GM10266 (cell line): ENCODE data around the gene GMCL2.

ENCODE experiments used
- DNase-seq: peaks from one replicate; pipeline ENCODE4 v3.0.0; 2012; ENCODE audit errors: extremely low spot score
- TF ChIP-seq, protein P1 (sequence below): IDR thresholded peaks from 2 replicates; pipeline ENCODE4 v1.5.1; 2012; ENCODE audit warnings: mild to moderate bottlenecking, low read depth; ENCODE audit not compliant: control insufficient read depth, insufficient read depth; ENCODE audit errors: missing control alignments

Gene GMCL2

DNA sequence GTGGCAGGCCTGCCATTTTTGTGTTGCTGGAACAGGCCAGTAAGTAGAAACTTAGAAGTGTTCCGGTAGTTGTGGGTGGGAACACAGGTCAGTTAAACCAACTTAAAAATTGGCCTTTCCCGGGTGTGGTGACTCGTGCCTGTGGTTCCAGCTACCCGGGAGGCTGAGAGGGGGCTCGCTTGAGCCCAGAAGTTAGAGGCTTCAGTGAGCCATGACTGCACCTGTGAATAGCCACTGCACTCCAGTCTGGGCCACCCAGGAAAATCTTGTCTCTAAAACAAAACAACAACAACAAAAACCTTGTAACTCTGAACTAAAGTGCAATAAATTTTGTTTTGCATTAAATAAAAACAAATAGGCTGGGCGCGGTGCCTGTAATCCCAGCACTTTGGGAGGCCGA lies 32.1 kb downstream of the GMCL2 start:
- TF ChIP-seq, protein P1, sequence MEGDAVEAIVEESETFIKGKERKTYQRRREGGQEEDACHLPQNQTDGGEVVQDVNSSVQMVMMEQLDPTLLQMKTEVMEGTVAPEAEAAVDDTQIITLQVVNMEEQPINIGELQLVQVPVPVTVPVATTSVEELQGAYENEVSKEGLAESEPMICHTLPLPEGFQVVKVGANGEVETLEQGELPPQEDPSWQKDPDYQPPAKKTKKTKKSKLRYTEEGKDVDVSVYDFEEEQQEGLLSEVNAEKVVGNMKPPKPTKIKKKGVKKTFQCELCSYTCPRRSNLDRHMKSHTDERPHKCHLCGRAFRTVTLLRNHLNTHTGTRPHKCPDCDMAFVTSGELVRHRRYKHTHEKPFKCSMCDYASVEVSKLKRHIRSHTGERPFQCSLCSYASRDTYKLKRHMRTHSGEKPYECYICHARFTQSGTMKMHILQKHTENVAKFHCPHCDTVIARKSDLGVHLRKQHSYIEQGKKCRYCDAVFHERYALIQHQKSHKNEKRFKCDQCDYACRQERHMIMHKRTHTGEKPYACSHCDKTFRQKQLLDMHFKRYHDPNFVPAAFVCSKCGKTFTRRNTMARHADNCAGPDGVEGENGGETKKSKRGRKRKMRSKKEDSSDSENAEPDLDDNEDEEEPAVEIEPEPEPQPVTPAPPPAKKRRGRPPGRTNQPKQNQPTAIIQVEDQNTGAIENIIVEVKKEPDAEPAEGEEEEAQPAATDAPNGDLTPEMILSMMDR, result no peak
- DNase-seq, result no peak

DNA sequence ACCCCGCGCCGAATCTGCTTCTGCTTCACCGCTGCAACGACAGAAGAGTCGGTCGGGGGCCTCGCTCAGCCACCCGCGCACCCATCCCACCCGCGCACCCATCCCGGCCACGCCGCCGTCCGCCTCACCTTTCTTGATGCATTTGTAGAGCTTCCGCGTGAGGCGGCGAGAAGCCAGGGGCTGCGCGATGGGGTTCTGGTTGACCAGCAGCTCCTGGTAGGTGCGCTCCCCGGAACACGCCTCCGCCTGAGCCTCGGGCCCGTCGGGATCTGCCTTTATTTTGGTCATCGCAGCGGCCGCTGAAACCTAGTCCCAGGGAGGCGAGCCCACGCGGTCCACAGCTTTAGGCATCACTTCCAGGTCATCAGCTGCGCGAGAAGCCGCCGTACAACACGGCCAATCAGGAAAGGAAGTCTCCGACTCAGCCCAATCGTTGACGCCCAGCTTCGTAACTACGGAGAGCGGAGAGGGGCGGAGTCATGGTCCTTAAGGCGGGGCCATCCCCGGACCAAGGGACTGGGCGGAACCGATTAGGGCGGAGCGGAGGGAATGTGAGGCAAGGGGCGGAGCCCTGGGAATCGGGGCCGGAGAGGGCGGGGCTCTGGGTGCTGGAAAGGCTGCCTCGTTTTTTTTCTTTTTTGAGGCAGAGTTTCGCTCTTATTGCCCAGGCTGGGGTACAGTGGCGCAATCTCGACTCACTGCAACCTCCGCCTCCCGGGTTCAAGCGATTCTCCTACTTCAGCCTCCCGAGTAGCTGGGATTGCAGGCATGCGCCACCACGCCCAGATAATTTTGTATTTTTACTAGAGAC lies 33.4 kb downstream of the GMCL2 start, which contains the start of gene NHP2:
Gene NHP2 (minus strand): TSS at position 356 of the 811 bp plus-strand sequence. CDS start 68 bp downstream, at position 288.
- TF ChIP-seq, protein P1, result no peak
- DNase-seq, result peak; percentile 97

DNA sequence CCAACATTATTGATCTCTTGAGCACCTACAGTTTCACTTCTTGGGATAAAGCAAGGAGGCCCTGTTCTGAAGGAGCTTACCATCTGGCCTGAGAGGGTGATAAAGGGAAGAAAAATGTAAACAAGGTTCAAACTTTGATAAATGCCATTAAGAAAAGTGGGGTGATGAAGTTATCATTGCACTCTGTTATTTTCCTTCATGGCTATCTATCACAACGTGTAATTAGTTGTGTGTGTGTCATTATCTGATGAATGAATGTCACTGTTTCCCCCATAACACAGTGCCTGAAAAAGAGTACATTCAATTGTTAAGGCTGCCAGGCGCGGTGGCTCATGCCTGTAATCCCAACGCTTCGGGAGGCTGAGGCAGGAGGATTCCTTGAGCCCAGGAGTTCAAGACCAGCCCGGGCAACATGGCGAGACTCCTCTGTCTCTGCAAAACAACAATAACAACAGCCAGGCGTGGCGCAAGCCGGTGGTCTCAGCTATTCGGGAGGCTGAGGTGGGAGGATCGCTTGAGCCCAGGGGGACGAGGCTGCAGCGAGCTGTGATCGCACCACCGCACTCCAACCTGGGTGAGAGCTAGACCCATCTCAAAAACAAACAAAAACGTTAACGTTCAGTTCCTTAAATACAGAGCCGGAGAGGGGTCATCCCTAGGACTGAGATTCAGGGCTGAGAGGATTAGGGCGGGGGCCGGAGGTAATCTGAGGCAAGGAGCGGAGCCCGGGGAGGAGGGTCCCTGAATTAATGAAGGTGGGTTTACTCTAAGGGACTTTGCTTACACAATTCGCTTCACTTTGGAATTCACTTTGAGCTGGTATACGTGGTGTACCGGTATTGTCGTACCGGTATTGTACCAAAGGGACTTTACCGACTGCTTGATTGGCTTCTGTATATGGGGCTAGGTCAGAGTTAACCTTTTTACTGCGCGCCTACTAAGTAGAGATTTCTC lies 34.4 kb downstream of the GMCL2 start:
- DNase-seq, result no peak
- TF ChIP-seq, protein P1, result no peak

DNA sequence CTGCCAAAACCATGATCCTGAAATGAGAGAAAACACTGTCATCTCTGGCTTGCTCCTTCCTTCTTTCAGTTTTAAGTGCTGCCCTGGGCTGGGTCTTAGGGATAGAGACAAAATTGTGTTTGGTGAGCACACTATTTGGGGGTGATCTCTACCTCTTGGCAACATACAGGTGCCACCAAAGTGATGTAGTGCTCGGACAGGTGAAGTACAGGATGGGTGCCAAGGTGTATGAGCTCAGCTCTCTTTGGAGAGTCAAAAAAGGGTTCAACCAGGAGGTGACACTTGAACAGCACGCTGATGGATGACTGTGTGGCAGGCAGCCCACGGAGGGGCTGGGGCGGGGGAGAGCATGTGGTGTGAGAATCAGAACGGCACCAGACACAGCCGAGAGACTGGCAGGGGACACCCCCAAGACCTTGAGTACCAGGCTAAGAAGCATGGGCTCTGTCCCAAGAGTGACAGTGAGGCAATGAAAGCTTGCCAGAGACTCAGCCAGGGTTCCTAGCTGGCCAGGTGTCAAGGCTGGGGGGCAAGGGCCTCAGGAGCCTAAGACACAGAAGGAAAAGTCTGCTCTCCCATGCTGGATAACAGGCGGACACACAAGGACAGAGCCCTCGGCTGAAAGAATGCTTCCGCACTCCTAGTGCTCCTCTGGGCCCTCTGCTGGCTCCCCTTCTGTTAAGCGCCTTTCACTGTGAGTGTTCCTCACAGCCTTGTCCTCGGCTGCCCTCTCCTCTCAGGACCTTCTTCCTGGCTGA lies 36.0 kb downstream of the GMCL2 start:
- TF ChIP-seq, protein P1, result no peak
- DNase-seq, result no peak

DNA sequence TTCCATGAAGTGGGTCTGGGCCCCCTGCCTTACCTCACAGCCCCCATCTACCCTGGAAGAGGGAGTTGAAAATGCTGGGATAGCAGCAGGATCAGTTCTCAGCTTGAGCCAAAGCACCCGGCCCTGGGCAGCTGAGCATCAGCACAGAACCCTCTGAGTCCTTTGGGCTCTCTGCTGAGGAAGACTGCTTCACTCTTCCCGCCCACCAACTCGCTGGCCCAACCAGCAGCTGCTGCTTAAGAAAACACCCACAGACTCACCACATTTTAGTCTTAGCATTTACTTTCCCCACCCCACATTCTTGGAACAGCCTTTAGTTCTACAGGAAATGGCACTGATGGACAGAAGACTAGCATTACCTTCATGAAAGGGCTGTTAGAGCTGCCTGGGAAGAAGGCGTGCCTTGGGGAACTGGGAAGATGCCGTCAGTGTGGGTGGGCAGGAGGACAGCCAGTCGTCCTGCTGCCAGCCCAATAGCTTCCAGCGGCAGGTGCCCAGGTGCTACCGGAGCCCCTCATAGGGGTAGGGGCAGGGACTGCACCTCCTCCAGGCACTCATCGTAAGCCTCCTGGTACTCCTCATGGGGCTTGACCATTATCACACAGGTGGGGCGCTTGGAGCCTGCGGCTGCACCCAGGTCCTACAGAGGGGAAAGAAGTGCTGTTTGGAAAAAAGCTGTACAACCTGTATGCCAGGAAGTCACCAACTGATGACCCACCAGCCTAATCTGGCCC lies 37.8 kb downstream of the GMCL2 start:
- TF ChIP-seq, protein P1, result no peak
- no peak for DNase-seq

DNA sequence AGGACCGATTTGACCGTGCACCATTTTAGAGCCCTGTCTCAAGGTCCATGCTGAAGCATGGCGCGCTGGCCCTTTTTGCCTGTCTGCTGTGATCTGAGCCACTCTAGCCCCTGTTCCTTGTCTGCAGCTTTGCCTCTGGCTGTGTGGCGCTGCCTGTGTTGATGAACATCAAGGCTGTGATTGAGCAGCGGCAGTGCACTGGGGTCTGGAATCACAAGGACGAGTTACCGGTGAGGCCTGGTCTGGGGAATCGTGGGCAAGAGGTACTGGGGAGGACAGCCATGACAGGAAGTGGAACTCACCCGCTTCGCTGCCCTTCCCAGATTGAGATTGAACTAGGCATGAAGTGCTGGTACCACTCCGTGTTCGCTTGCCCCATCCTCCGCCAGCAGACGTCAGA lies 39.8 kb downstream of the GMCL2 start:
- no peak for DNase-seq
- TF ChIP-seq, protein P1, result no peak
